HEK293 (cell line): Measurements from ENCODE around the gene GPATCH4.

Experiments used
- BCL11B ChIP-seq: fragments of 450-650 bp; formaldehyde crosslinking; IDR thresholded peaks from 2 replicates; pipeline ENCODE4 v1.5.1; 2016; ENCODE audit warnings: low read depth, missing biosample characterization, missing genetic modification characterization
- FEZF1 ChIP-seq: fragments of 450-650 bp; formaldehyde crosslinking; IDR thresholded peaks from 2 replicates; pipeline ENCODE4 v1.5.1; 2016; ENCODE audit warnings: missing biosample characterization, missing genetic modification characterization
- IKZF3 ChIP-seq: fragments of 450-650 bp; IDR thresholded peaks from 2 replicates; pipeline ENCODE4 v1.5.0; 2018; ENCODE audit warnings: missing biosample characterization, mild to moderate bottlenecking, missing genetic modification characterization, moderate library complexity
- OVOL3 ChIP-seq: fragments of 450-650 bp; formaldehyde crosslinking; IDR thresholded peaks from 2 replicates; pipeline ENCODE4 v1.5.1; 2016; ENCODE audit warnings: missing biosample characterization, missing genetic modification characterization
- PATZ1 ChIP-seq: fragments of 450-650 bp; formaldehyde crosslinking; IDR thresholded peaks from 2 replicates; pipeline ENCODE4 v1.5.1; 2016; ENCODE audit warnings: missing biosample characterization, missing genetic modification characterization
- RBAK ChIP-seq: fragments of 450-650 bp; formaldehyde crosslinking; IDR thresholded peaks from 2 replicates; pipeline ENCODE4 v1.5.1; 2016; ENCODE audit warnings: missing biosample characterization, missing genetic modification characterization
- ZBTB6 ChIP-seq: fragments of 450-650 bp; formaldehyde crosslinking; IDR thresholded peaks from 2 replicates; pipeline ENCODE4 v1.5.1; 2017; ENCODE audit warnings: missing biosample characterization, missing genetic modification characterization
- ZFP37 ChIP-seq: fragments of 450-650 bp; formaldehyde crosslinking; IDR thresholded peaks from 2 replicates; pipeline ENCODE4 v1.5.1; 2016; ENCODE audit warnings: missing biosample characterization, missing genetic modification characterization
- ZNF121 ChIP-seq: fragments of 450-650 bp; formaldehyde crosslinking; IDR thresholded peaks from 2 replicates; pipeline ENCODE4 v1.5.1; 2016; ENCODE audit warnings: missing biosample characterization, missing genetic modification characterization
- ZNF132 ChIP-seq: fragments of 450-650 bp; formaldehyde crosslinking; IDR thresholded peaks from 2 replicates; pipeline ENCODE4 v1.5.1; 2017; ENCODE audit warnings: missing biosample characterization, missing genetic modification characterization, borderline replicate concordance
- ZNF155 ChIP-seq: fragments of 450-650 bp; formaldehyde crosslinking; IDR thresholded peaks from 2 replicates; pipeline ENCODE4 v1.5.1; 2016; ENCODE audit warnings: missing biosample characterization, missing genetic modification characterization
- ZNF174 ChIP-seq: fragments of 450-650 bp; formaldehyde crosslinking; IDR thresholded peaks from 2 replicates; pipeline ENCODE4 v1.5.0; 2017; ENCODE audit warnings: missing biosample characterization, mild to moderate bottlenecking, missing genetic modification characterization
- ZNF211 ChIP-seq: fragments of 450-650 bp; formaldehyde crosslinking; IDR thresholded peaks from 2 replicates; pipeline ENCODE4 v1.5.1; 2016; ENCODE audit warnings: low read depth, missing biosample characterization, missing genetic modification characterization
- ZNF221 ChIP-seq: fragments of 450-650 bp; formaldehyde crosslinking; IDR thresholded peaks from 2 replicates; pipeline ENCODE4 v1.5.1; 2017; ENCODE audit warnings: missing biosample characterization, missing genetic modification characterization, borderline replicate concordance
- ZNF24 ChIP-seq: fragments of 450-650 bp; formaldehyde crosslinking; IDR thresholded peaks from 2 replicates; pipeline ENCODE4 v1.5.1; 2016; ENCODE audit warnings: missing biosample characterization, missing genetic modification characterization
- ZNF354C ChIP-seq: fragments of 450-650 bp; formaldehyde crosslinking; IDR thresholded peaks from 2 replicates; pipeline ENCODE4 v1.5.1; 2016; ENCODE audit warnings: missing biosample characterization, missing genetic modification characterization, low read depth, borderline replicate concordance
- ZNF366 ChIP-seq: fragments of 450-650 bp; formaldehyde crosslinking; conservative IDR thresholded peaks from 2 replicates; pipeline ENCODE4 v1.5.1; 2016; ENCODE audit warnings: missing biosample characterization, missing genetic modification characterization
- ZNF391 ChIP-seq: fragments of 450-650 bp; formaldehyde crosslinking; IDR thresholded peaks from 2 replicates; pipeline ENCODE4 v1.5.1; 2016; ENCODE audit warnings: low read depth, missing biosample characterization, missing genetic modification characterization, borderline replicate concordance
- ZNF416 ChIP-seq: fragments of 450-650 bp; formaldehyde crosslinking; IDR thresholded peaks from 2 replicates; pipeline ENCODE4 v1.5.1; 2016; ENCODE audit warnings: missing biosample characterization, missing genetic modification characterization
- ZNF433 ChIP-seq: fragments of 450-650 bp; formaldehyde crosslinking; IDR thresholded peaks from 2 replicates; pipeline ENCODE4 v1.5.1; 2016; ENCODE audit warnings: missing biosample characterization, missing genetic modification characterization, low read depth
- ZNF48 ChIP-seq: fragments of 450-650 bp; formaldehyde crosslinking; IDR thresholded peaks from 2 replicates; pipeline ENCODE4 v1.5.1; 2016; ENCODE audit warnings: missing biosample characterization, missing genetic modification characterization
- ZNF548 ChIP-seq: fragments of 450-650 bp; formaldehyde crosslinking; IDR thresholded peaks from 2 replicates; pipeline ENCODE4 v1.5.1; 2016; ENCODE audit warnings: missing biosample characterization, missing genetic modification characterization
- ZNF600 ChIP-seq: fragments of 450-650 bp; formaldehyde crosslinking; IDR thresholded peaks from 2 replicates; pipeline ENCODE4 v1.5.1; 2016; ENCODE audit warnings: missing biosample characterization, missing genetic modification characterization
- ZNF664 ChIP-seq: fragments of 450-650 bp; formaldehyde crosslinking; IDR thresholded peaks from 2 replicates; pipeline ENCODE4 v1.5.1; 2016; ENCODE audit warnings: missing biosample characterization, missing genetic modification characterization
- ZNF670 ChIP-seq: fragments of 450-650 bp; formaldehyde crosslinking; IDR thresholded peaks from 2 replicates; pipeline ENCODE4 v1.5.1; 2016; ENCODE audit warnings: missing biosample characterization, missing genetic modification characterization, low read depth
- ZNF677 ChIP-seq: fragments of 450-650 bp; IDR thresholded peaks from 2 replicates; pipeline ENCODE4 v1.5.0; 2018; ENCODE audit warnings: missing biosample characterization, mild to moderate bottlenecking, missing genetic modification characterization, moderate library complexity
- ZNF704 ChIP-seq: fragments of 450-650 bp; formaldehyde crosslinking; IDR thresholded peaks from 2 replicates; pipeline ENCODE4 v1.5.1; 2016; ENCODE audit warnings: missing biosample characterization, missing genetic modification characterization
- ZSCAN5A ChIP-seq: fragments of 450-650 bp; formaldehyde crosslinking; IDR thresholded peaks from 2 replicates; pipeline ENCODE4 v1.5.1; 2016; ENCODE audit warnings: missing biosample characterization, missing genetic modification characterization
- TF ChIP-seq, protein P1 (sequence below): fragments of 450-650 bp; formaldehyde crosslinking; IDR thresholded peaks from 2 replicates; pipeline ENCODE4 v1.5.1; 2016; ENCODE audit warnings: missing biosample characterization, missing genetic modification characterization
- TF ChIP-seq, protein P2 (sequence below): fragments of 450-650 bp; formaldehyde crosslinking; IDR thresholded peaks from 2 replicates; pipeline ENCODE4 v1.5.1; 2017; ENCODE audit warnings: missing biosample characterization, missing genetic modification characterization
- TF ChIP-seq, protein P3 (sequence below): fragments of 450-650 bp; formaldehyde crosslinking; IDR thresholded peaks from 2 replicates; pipeline ENCODE4 v1.5.1; 2016; ENCODE audit warnings: missing biosample characterization, missing genetic modification characterization

Gene GPATCH4

GRCh38 chr1:156591432-156592157 lies 9.7 kb downstream of the GPATCH4 start, which contains the start of gene NAXE (continued):
- TF ChIP-seq, protein P1, sequence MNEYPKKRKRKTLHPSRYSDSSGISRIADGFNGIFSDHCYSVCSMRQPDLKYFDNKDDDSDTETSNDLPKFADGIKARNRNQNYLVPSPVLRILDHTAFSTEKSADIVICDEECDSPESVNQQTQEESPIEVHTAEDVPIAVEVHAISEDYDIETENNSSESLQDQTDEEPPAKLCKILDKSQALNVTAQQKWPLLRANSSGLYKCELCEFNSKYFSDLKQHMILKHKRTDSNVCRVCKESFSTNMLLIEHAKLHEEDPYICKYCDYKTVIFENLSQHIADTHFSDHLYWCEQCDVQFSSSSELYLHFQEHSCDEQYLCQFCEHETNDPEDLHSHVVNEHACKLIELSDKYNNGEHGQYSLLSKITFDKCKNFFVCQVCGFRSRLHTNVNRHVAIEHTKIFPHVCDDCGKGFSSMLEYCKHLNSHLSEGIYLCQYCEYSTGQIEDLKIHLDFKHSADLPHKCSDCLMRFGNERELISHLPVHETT: no peak
- TF ChIP-seq IKZF3 (tag by site-specific recombination): peak; percentile 39; the same call in 1 of the 2 replicates
- peak; percentile 48; the same call in 1 of the 2 replicates for TF ChIP-seq PATZ1
- TF ChIP-seq ZNF600 (tag by site-specific recombination): peak; percentile 89
- TF ChIP-seq OVOL3 (tag by site-specific recombination): no peak; the same call in 1 of the 2 replicates
- TF ChIP-seq ZNF433 (tag by site-specific recombination): no peak
- no peak for TF ChIP-seq RBAK
- TF ChIP-seq ZNF121 (tag by site-specific recombination): 0 out of 2 replicates have a peak, but pooled peaks have one; percentile 27
- TF ChIP-seq ZNF211 (tag by site-specific recombination): no peak
- TF ChIP-seq FEZF1 (tag by site-specific recombination): no peak
- no peak for TF ChIP-seq ZBTB6 (tag by site-specific recombination)
- TF ChIP-seq ZNF677 (tag by site-specific recombination): no peak
- no peak for TF ChIP-seq ZSCAN5A (tag by site-specific recombination)
- no peak for TF ChIP-seq ZNF155 (tag by site-specific recombination)
- no peak for TF ChIP-seq ZNF704 (tag by site-specific recombination)
- TF ChIP-seq ZNF366 (tag by site-specific recombination): no peak
- no peak for TF ChIP-seq ZNF354C (tag by site-specific recombination)
- TF ChIP-seq ZNF670: no peak
- TF ChIP-seq, protein P2, sequence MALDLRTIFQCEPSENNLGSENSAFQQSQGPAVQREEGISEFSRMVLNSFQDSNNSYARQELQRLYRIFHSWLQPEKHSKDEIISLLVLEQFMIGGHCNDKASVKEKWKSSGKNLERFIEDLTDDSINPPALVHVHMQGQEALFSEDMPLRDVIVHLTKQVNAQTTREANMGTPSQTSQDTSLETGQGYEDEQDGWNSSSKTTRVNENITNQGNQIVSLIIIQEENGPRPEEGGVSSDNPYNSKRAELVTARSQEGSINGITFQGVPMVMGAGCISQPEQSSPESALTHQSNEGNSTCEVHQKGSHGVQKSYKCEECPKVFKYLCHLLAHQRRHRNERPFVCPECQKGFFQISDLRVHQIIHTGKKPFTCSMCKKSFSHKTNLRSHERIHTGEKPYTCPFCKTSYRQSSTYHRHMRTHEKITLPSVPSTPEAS (tag by site-specific recombination): no peak
- peak; percentile 37; the same call in 1 of the 2 replicates for TF ChIP-seq ZFP37
- no peak for TF ChIP-seq ZNF221 (tag by site-specific recombination)
- TF ChIP-seq ZNF48 (tag by site-specific recombination): no peak
- no peak for TF ChIP-seq ZNF132
- TF ChIP-seq ZNF391 (tag by site-specific recombination): no peak
- no peak for TF ChIP-seq ZNF664 (tag by site-specific recombination)
- TF ChIP-seq ZNF24: peak; percentile 31; the same call in 1 of the 2 replicates
- peak; percentile 92 for TF ChIP-seq ZNF548 (tag by site-specific recombination)
- TF ChIP-seq BCL11B: peak; percentile 55; the same call in 1 of the 2 replicates
- no peak for TF ChIP-seq ZNF174 (tag by site-specific recombination)
- no peak for TF ChIP-seq ZNF416 (tag by site-specific recombination)
- TF ChIP-seq, protein P3, sequence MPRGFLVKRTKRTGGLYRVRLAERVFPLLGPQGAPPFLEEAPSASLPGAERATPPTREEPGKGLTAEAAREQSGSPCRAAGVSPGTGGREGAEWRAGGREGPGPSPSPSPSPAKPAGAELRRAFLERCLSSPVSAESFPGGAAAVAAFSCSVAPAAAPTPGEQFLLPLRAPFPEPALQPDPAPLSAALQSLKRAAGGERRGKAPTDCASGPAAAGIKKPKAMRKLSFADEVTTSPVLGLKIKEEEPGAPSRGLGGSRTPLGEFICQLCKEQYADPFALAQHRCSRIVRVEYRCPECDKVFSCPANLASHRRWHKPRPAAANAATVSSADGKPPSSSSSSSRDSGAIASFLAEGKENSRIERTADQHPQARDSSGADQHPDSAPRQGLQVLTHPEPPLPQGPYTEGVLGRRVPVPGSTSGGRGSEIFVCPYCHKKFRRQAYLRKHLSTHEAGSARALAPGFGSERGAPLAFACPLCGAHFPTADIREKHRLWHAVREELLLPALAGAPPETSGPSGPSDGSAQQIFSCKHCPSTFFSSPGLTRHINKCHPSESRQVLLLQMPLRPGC (tag by site-specific recombination): no peak
